ENCODE data around the gene WNT5B.

The WNT5B gene

DNA sequence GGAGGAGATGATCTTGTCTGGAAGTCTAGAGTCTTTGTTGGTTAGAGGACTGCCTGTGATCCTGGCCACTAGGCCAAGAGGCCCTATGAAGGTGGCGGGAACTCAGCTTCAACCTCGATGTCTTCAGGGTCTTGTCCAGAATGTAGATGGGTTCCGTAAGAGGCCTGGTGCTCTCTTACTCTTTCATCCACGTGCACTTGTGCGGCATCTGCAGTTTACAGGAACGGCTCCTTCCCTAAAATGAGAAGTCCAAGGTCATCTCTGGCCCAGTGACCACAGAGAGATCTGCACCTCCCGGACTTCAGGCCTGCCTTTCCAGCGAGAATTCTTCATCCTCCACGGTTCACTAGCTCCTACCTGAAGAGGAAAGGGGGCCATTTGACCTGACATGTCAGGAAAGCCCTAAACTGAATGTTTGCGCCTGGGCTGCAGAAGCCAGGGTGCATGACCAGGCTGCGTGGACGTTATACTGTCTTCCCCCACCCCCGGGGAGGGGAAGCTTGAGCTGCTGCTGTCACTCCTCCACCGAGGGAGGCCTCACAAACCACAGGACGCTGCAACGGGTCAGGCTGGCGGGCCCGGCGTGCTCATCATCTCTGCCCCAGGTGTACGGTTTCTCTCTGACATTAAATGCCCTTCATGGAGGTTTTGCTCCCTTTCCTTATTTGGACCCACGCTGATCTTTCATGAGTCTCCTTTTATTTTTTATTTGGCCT is 17.7 kb downstream of the WNT5B start:
- H2AFZ ChIP-seq (ENCODE audit: low read length): no peak overlapping the region
- no peak overlapping the region for H3K9ac ChIP-seq (ENCODE audit: low read length)
- H4K20me1 ChIP-seq (ENCODE audit: insufficient read depth, low read length): no peaks in the 10 kb centered on the region
- H3K9me3 ChIP-seq (ENCODE audit: low read length): no peaks in the 10 kb centered on the region
- H3K4me2 ChIP-seq (ENCODE audit: low read length): no peak overlapping the region; the same call in 1 of the 2 replicates
- no peaks in the 10 kb centered on the region for H3K79me2 ChIP-seq (ENCODE audit: insufficient read depth, low read length)
- TF ChIP-seq CTCF (IDR thresholded peaks at IDR 0.05; ENCODE audit: low read length): no peak
- TF ChIP-seq EZH2 (IDR thresholded peaks at IDR 0.05; ENCODE audit: borderline replicate concordance, low read length): no peak
- no peak overlapping the region for H3K27ac ChIP-seq (ENCODE audit: low read depth, low read length, poor library complexity, severe bottlenecking)
- no peaks in the 10 kb centered on the region for H3K36me3 ChIP-seq (ENCODE audit: insufficient read depth, low read length)
- peaks cover 9% of the 10 kb centered on the region for H3K27me3 ChIP-seq (ENCODE audit: insufficient read depth, low read length)
- H3K9me2 ChIP-seq (ENCODE audit: low read depth, low read length): no peaks in the 10 kb centered on the region
- no peaks in the 10 kb centered on the region for H3F3A ChIP-seq (ENCODE audit: insufficient read depth, low read length)
- H3K4me1 ChIP-seq (ENCODE audit: insufficient read depth, low read length, severe bottlenecking): peaks cover 35% of the 10 kb centered on the region
- no peak overlapping the region for H3K4me3 ChIP-seq (ENCODE audit: low read depth, low read length, poor library complexity, severe bottlenecking)

GRCh38 chr12:1647285-1647669 is 18.2 kb downstream of the WNT5B start:
- H3K9me3 ChIP-seq (ENCODE audit: low read length): no peaks in the 10 kb centered on the region
- H3K36me3 ChIP-seq (ENCODE audit: insufficient read depth, low read length): no peaks in the 10 kb centered on the region
- peaks cover 9% of the 10 kb centered on the region for H3K27me3 ChIP-seq (ENCODE audit: insufficient read depth, low read length)
- no peak overlapping the region for H3K4me3 ChIP-seq (ENCODE audit: low read depth, low read length, poor library complexity, severe bottlenecking)
- no peaks in the 10 kb centered on the region for H3K79me2 ChIP-seq (ENCODE audit: insufficient read depth, low read length)
- no peaks in the 10 kb centered on the region for H4K20me1 ChIP-seq (ENCODE audit: insufficient read depth, low read length)
- no peak overlapping the region for H2AFZ ChIP-seq (ENCODE audit: low read length)
- TF ChIP-seq CTCF (IDR thresholded peaks at IDR 0.05; ENCODE audit: low read length): no peak
- TF ChIP-seq EZH2 (IDR thresholded peaks at IDR 0.05; ENCODE audit: borderline replicate concordance, low read length): no peak
- no peak overlapping the region for H3K27ac ChIP-seq (ENCODE audit: low read depth, low read length, poor library complexity, severe bottlenecking)
- no peaks in the 10 kb centered on the region for H3K9me2 ChIP-seq (ENCODE audit: low read depth, low read length)
- H3K4me1 ChIP-seq (ENCODE audit: insufficient read depth, low read length, severe bottlenecking): peaks cover 35% of the 10 kb centered on the region
- H3K4me2 ChIP-seq (ENCODE audit: low read length): no peak overlapping the region; the same call in 1 of the 2 replicates
- H3K9ac ChIP-seq (ENCODE audit: low read length): no peak overlapping the region
- no peaks in the 10 kb centered on the region for H3F3A ChIP-seq (ENCODE audit: insufficient read depth, low read length)

- Histone ChIP-seq H3K79me2 (ENCODE audit: insufficient read depth, low read length) (no peaks in the 10 kb centered on the region), H4K20me1 (ENCODE audit: insufficient read depth, low read length) (no peaks in the 10 kb centered on the region), H3K4me1 (ENCODE audit: insufficient read depth, low read length, severe bottlenecking) (peaks cover 18% of the 10 kb centered on the region), H3K4me3 (ENCODE audit: low read depth, low read length, poor library complexity, severe bottlenecking) (no peak overlapping the region), H3F3A (ENCODE audit: insufficient read depth, low read length) (no peaks in the 10 kb centered on the region), H2AFZ (ENCODE audit: low read length) (no peak overlapping the region), H3K9ac (ENCODE audit: low read length) (no peak overlapping the region), H3K9me2 (ENCODE audit: low read depth, low read length) (no peaks in the 10 kb centered on the region), H3K27ac (ENCODE audit: low read depth, low read length, poor library complexity, severe bottlenecking) (no peak overlapping the region), H3K9me3 (ENCODE audit: low read length) (no peaks in the 10 kb centered on the region), H3K4me2 (ENCODE audit: low read length) (no peak overlapping the region), H3K27me3 (ENCODE audit: insufficient read depth, low read length) (peaks cover 13% of the 10 kb centered on the region), H3K36me3 (ENCODE audit: insufficient read depth, low read length) (no peaks in the 10 kb centered on the region)
- no peak for TF ChIP-seq EZH2 (IDR thresholded peaks at IDR 0.05; ENCODE audit: borderline replicate concordance, low read length)
- no peak for TF ChIP-seq CTCF (IDR thresholded peaks at IDR 0.05; ENCODE audit: low read length)
These were observed 21.4 kb downstream of the WNT5B start for GRCh38 chr12:1650260-1650977.
